MM.1S (cell line): ENCODE data around the gene HAGHL.

Source experiments
- EZH2 ChIP-seq: fragments of 300-600 bp; sonication (generic); optimal IDR thresholded peaks from 2 replicates; pipeline ENCODE3; 2017; ENCODE audit warnings: low read depth, mild to moderate bottlenecking, antibody characterized with exemption, low read length, mixed read lengths
- TF ChIP-seq, protein P1 (sequence below): fragments of 300-600 bp; sonication (generic); IDR thresholded peaks from 2 replicates; pipeline ENCODE4 v1.5.1; 2016; ENCODE audit warnings: antibody characterized with exemption, low read length, mixed read lengths

DNA sequence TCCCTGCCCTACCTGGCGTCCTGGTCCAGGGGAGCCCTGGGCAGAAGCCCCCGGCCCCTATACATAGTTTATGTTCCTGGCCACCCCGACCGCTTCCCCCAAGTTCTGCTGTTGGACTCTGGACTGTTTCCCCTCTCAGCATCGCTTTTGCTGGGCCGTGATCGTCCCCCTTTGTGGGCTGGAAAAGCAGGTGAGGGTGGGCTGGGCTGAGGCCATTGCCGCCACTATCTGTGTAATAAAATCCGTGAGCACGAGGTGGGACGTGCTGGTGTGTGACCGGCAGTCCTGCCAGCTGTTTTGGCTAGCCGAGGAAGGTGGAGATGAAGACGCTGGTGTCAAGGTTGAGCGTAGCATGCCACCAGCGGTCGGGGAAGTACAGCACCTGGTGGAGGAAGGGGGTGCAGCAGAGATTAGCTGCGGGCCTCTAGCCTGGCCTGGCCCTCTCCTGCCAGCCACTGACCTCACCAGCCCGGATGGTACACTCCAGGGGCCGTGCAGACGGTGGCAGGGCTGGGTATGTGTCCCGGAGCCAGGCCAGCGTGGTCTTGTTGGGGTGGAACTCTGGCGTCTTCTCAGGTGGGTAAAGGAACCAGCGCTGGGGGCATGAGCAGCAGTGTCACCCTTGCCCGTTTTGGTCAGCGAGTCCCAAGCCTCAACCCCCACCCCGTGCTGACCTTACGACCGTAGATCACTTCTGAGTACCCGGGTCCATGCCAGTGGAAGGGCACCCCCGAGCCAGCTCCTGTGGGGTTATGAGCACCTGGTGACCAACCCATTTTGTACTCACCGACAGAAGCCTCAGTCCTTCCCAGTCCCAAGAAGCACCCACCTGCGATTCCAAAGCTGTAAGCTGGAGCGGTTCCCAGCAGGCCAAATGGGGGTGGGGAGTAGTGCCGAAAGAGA is 44.2 kb upstream of the HAGHL start:
- TF ChIP-seq, protein P1, sequence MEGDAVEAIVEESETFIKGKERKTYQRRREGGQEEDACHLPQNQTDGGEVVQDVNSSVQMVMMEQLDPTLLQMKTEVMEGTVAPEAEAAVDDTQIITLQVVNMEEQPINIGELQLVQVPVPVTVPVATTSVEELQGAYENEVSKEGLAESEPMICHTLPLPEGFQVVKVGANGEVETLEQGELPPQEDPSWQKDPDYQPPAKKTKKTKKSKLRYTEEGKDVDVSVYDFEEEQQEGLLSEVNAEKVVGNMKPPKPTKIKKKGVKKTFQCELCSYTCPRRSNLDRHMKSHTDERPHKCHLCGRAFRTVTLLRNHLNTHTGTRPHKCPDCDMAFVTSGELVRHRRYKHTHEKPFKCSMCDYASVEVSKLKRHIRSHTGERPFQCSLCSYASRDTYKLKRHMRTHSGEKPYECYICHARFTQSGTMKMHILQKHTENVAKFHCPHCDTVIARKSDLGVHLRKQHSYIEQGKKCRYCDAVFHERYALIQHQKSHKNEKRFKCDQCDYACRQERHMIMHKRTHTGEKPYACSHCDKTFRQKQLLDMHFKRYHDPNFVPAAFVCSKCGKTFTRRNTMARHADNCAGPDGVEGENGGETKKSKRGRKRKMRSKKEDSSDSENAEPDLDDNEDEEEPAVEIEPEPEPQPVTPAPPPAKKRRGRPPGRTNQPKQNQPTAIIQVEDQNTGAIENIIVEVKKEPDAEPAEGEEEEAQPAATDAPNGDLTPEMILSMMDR = no peak
- no peak for TF ChIP-seq EZH2
